ENCODE data around the gene GRID1.

DNA sequence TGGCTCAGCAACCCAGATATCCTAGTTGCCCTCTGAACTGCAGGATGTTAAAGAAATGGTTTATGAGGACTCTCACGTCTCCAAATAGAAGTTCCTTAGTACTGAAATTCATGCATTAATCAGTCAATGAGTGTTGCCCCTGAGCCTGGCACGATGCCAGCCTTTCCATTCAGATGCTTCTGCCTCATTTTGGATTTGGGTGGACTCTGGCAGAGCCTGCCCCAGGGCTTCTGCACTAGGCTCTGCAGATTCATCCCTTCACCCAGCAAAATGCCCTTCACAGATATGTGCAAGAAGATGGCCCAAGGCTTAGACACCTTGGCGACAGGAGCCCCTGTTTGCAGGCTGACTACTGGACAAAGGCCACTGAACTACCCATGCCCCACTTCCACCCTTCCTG lies 747.8 kb downstream of the GRID1 start:
- TF ChIP-seq EZH2 (IDR thresholded peaks at IDR 0.05; ENCODE audit: low read length, unreplicated experiment) (no peak), EZH2phosphoT487 (IDR thresholded peaks at IDR 0.05; ENCODE audit: borderline replicate concordance, low read length) (no peak)
- TF ChIP-seq, protein P1, sequence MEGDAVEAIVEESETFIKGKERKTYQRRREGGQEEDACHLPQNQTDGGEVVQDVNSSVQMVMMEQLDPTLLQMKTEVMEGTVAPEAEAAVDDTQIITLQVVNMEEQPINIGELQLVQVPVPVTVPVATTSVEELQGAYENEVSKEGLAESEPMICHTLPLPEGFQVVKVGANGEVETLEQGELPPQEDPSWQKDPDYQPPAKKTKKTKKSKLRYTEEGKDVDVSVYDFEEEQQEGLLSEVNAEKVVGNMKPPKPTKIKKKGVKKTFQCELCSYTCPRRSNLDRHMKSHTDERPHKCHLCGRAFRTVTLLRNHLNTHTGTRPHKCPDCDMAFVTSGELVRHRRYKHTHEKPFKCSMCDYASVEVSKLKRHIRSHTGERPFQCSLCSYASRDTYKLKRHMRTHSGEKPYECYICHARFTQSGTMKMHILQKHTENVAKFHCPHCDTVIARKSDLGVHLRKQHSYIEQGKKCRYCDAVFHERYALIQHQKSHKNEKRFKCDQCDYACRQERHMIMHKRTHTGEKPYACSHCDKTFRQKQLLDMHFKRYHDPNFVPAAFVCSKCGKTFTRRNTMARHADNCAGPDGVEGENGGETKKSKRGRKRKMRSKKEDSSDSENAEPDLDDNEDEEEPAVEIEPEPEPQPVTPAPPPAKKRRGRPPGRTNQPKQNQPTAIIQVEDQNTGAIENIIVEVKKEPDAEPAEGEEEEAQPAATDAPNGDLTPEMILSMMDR (conservative IDR thresholded peaks at IDR 0.05; ENCODE audit: low read depth, low read length): no peak

Data from PC-3 (cell line).